ENCODE data around the gene PARN.

- no peak for TF ChIP-seq CTCF (IDR thresholded peaks at IDR 0.05; ENCODE audit: low read length)
- no peak for TF ChIP-seq EZH2 (optimal IDR thresholded peaks at IDR 0.05; ENCODE audit: low read depth, low read length)
- no peak for TF ChIP-seq EZH2phosphoT487 (IDR thresholded peaks at IDR 0.05; ENCODE audit: low read length)
Measured at GRCh38 chr16:14616280-14616679, 13.8 kb downstream of the PARN start.

All from MM.1S (cell line).